NCI-H1417 (cell line): Measurements from ENCODE around the gene RAB35.

ENCODE experiments used
- DNase-seq, 3 experiments: peaks; one replicate each; lab custom pipeline; 2025; lab: John Stamatoyannopoulos, UW

RAB35 gene

DNA sequence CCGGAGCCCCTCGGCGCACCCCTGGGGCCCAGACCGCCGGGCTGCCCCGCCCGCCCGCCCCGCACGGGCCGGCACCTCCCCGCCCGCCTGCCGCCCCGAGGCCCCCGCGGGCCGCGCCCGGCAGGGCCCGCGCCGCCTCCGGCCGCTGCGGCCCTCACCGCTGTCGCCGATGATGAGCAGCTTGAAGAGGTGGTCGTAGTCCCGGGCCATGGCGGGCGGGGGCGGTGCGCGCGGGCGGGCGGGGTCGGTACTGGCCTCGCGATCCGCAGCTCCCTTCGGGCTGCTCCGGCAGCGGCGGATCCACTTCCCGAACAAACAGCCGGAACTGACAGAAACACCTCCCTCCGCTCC lies at the start of gene RAB35:
TSS of gene RAB35 (minus strand) at position 313 of the 351 bp plus-strand sequence. CDS start at position 210, 103 bp downstream.
- DNase-seq = no peak

DNA sequence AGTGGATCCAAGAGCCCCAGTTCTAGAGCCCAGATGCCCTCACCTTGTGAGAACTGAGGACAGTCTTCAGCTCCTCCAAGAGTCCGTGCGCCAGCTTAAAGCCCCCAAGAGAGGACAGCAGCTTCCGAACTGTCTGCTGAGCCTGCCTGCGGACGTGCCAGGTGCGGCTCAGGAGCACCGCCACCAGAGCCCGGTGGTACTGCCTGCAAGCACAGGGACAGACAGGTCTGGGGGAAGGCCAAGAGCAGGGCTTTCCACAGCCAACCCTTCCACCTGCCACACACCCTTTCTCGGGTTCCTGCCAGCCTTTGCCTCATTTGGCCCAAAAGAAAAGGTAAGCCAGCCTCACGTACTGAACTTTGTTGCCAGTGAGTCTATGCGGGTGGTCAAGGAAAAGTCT lies 47.7 kb upstream of the RAB35 start:
- DNase-seq = no peak

DNA sequence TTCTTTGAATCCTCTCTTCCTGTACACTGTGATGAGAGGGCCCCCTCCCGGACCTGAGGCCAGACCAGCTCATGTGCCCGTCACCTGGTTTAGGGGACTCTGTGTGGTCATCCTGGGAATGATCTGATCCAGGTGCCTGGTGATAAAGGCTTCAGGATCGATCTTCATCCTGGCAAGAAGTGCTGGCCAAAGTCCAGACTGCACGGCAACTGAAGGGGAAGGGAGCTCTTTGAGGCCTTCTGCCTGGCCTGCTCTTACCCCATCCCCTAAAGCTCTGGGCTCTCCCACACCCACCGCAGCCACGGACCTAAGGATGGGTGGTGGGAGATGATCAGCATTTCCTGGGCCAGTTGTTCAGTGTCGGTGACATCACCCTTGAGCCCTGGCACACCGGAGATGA lies 46.2 kb upstream of the RAB35 start:
- DNase-seq = no peak

GRCh38 chr12:120161852-120162251 lies 45.3 kb upstream of the RAB35 start:
- no peak for DNase-seq

- no peak for DNase-seq
Observed at GRCh38 chr12:120159509-120160237, 43.1 kb upstream of the RAB35 start.

GRCh38 chr12:120158351-120158750 lies 41.8 kb upstream of the RAB35 start:
- no peak for DNase-seq

- DNase-seq = no peak
Observed at GRCh38 chr12:120157678-120158077, 41.1 kb upstream of the RAB35 start.

DNA sequence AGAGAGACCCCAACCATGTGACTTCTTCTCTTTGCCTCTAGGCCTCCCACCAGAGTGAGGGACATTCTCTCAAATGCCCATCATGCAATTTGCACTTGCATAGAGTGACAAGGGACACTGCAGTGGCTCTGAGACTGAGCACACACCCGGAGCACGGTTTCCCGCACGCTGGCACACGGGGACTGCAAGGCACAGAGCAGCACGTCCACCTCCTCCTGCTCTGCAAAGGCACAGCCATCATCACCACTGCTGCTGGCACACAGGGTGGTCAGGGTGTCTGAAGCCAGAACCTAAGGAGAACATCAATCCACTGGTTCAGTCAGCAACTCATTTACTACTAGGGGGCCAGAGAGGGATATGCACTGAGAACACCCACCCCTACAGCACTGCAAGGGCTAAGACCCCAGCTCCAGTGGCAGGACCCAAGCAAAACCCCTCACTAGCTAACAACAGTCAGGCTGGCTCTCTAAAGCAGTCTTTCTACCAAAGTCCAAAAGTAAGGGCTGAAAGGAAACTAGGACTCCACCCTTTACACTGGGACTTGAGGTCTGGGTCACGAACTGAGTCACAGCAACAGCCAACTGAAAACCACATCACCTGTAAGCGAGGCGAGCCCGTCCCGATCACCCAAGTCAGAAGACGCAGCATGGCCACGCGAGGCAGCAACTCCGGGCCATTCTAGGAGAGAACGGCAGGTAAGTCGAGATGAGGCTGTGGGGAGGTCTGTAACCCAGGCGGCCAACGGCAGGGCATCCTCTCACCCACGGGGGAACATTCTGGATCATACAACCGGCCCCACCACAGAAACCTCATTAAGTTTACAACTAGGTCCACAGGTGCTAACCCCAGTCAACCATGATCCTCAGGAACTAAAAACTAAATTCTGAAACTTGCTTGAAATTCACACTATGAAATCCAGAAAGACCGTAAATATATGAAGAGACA lies 40.0 kb upstream of the RAB35 start:
- DNase-seq = no peak

GRCh38 chr12:120155072-120155471 lies 38.5 kb upstream of the RAB35 start:
- DNase-seq = no peak

DNA sequence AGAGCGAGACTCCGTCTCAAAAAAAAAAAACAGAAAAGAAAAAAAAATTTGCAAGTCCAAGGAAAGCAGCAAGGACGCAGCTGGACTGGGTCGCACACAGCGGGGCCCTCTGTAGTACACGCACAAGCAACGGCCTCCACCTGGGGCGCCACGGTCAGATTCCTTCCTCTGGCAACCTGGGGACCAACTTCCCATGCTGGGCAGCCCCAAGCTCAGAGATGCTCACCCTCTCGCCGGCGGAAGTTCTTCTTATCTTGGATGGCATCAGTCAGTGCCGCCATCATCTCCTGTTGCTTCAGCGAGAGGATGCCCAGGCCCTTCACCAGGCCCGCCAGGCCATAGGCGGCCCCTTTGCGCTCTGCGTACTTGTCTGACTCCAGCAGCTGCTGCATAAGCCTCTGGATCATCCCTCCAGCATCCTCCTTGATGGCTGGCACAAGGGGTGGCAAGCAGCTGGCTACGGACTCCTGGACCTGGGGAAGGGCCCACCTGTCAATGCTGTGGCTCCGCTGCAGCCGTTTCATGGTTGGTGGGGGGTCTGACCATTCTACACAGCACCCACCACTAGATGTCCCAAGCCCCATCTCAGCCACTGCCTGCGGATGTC lies 34.5 kb upstream of the RAB35 start:
- DNase-seq = no peak

GRCh38 chr12:120148011-120148410 lies 31.5 kb upstream of the RAB35 start:
- no peak for DNase-seq

GRCh38 chr12:120145164-120145563 lies 28.6 kb upstream of the RAB35 start:
- DNase-seq = no peak

DNA sequence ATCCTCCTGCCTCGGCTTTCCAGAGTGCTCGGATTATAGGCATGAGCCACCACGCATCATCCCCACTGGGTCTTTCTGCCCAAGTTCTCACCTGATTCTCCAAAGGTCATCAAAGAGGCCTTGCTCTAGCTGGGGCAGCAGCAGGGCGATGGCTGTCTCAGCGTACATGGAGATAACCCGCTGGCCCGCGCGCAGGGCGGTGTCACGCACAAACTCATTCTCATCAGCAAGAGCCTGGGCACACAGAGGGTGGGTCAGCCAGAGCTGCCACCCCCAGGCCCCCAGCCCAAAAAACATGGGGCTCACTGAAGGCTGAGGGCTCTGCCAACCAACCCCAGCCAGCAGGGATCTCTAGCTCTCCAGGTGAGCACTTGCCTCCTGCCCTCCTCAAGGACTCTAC lies 27.7 kb upstream of the RAB35 start:
- DNase-seq = no peak

- DNase-seq = no peak
Observed at GRCh38 chr12:120142231-120142877, 25.8 kb upstream of the RAB35 start.

GRCh38 chr12:120141336-120141735 lies 24.8 kb upstream of the RAB35 start:
- DNase-seq = no peak

GRCh38 chr12:120140603-120141002 lies 24.1 kb upstream of the RAB35 start:
- DNase-seq = no peak

GRCh38 chr12:120139958-120140357 lies 23.4 kb upstream of the RAB35 start:
- DNase-seq = peak in 1 of 3 experiments; percentile 20

GRCh38 chr12:120138366-120138765 lies 21.8 kb upstream of the RAB35 start:
- no peak for DNase-seq

DNA sequence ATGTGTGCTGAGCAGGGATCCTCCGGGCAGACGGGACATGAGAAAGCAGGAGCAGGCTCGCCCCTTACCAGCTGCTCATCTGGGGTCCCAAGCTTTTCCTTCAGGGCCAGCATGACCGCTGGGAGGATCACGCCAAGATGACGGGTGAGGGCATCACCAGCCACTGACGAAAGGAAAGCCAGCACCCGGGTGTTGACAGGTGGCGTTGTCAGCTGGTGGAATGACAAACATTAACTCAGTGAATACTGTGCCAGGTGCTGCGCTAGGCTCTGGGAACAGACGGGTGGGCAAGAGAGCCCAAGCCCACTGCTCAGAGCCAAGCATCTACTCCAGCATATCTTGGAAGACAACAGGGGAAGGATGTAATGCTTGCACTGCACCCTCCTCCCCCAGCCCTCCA lies 21.3 kb upstream of the RAB35 start:
- no peak for DNase-seq

DNA sequence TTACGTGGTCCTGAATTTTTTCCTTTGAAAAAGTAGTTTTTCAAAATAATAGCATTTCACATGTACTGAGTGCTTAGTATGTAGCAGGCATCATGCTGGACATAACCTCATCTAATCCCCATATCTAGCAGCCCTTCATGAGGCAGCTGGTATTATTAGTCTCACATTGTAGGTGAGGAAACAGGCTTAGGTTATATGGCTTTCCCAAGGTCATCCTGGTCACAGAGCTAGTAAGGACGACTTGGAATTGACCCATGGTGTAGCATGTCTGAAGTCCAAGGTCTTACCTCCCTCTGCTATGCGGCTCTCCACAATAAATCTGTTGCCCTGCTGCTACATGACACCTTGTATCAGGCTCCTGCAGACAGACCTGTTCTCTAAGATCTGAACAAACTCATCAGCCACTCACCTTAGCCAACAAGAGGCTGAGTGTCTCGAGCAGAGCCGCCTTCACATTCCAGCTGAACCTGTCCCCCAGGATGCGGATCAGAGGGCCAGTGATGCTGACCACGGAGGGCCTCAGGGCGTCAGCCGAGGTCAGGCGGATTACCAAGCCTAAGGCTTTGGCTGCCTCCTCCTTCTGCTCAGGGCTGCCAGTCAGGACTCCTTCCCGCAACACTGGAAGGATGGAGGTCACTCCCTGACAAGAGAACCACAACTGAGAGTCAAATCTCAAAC lies 19.7 kb upstream of the RAB35 start:
- no peak for DNase-seq

DNA sequence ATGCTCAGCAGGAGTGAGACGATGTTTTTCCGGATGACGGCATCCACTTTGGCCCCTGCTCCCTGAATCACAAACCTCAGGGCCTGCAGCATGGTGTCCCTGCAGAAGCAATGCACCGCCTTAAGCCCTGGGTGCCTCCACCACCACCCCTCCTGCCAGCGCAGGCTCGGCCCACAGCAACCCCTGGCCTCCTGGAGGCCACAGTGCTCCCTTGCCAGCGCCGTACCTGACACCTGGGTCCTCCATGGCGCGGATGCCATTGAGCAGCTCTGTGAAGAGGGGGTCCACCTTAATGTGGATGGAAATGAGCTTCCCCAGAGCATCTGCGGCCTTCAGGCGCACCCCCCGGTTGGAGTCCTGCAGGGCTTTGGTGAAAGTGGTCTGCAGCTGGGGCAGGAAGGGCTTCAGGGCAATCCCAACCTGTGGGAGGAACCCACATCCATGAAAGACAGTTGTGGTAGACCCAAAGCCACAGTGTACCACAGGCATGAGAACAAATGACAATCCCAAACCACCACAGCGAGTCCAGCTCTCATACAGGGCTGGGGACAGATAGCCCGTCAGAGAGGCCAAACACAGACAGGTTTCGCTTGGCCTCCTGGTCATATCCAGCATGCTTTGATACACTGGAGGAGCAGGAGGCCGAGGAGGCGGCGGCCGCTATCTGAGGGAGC lies 17.9 kb upstream of the RAB35 start:
- DNase-seq = no peak
